Suppressor macrophage treated with lipopolysaccharide for 1 hour (primary cell): ENCODE data around the gene CRX.
"Not testable (repeated sequence)": the region's sequence is repeated elsewhere in the genome, so short reads cannot be mapped to it uniquely, and the experiment has no call there.

Experiments used
- DNase-seq, 3 donors: peaks; one replicate each; pipeline ENCODE4 v3.0.0-alpha.2; 2020 to 2022

Gene CRX

GRCh38 chr19:47804451-47804850, 17.3 kb upstream of the CRX start, which contains the start of gene TPRX1:
TPRX1 (minus strand) TSS chr19:47804551; CDS start chr19:47804539, 12 bp downstream.
- DNase-seq, result not testable (repeated sequence)

- DNase-seq, result no peak
Observed at GRCh38 chr19:47805313-47805712, 16.4 kb upstream of the CRX start.

GRCh38 chr19:47806435-47806834, 15.3 kb upstream of the CRX start:
- no peak for DNase-seq

GRCh38 chr19:47813304-47813994, 8.3 kb upstream of the CRX start:
- DNase-seq, result peak; percentile 68 to 92 (median 77)

DNA sequence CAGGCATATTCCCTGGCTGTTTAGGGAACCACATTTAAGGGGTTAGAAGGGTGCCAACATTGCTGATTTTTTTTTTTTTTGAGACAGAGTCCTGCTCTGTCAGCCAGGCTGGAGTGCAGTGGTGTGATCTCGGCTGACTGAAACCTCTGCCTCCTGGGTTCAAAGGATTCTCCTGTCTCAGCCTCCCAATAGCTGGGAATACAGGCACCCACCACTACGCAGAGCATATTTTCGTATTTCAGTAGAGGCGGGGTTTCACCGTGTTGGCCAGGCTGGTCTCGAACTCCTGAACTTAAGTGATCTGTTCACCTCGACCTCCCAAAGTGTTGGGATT, 7.8 kb upstream of the CRX start:
- DNase-seq, result no peak

- not testable (repeated sequence) for DNase-seq
Observed at GRCh38 chr19:47816270-47816669, 5.5 kb upstream of the CRX start.

- not testable (repeated sequence) for DNase-seq
Observed at GRCh38 chr19:47818221-47818620, 3.5 kb upstream of the CRX start.

DNA sequence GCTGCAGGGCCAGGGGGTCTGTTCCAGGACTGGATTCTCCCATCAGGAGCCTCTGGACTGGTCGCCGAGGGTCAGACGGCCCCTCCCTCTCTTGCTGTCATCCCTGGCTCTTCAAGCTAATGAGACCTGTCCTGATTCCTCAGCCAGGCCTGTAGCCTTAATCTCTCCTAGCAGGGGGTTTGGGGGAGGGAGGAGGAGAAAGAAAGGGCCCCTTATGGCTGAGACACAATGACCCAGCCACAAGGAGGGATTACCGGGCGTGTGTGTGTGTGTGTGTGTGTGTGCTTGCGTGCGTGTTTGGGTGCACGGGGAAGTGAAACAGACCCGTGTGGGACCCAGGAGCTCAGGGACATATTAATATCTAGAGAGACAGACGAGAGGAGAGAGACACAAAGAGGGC, 1.9 kb upstream of the CRX start:
- DNase-seq, result peak in 1 of 3 donors; percentile 19

DNA sequence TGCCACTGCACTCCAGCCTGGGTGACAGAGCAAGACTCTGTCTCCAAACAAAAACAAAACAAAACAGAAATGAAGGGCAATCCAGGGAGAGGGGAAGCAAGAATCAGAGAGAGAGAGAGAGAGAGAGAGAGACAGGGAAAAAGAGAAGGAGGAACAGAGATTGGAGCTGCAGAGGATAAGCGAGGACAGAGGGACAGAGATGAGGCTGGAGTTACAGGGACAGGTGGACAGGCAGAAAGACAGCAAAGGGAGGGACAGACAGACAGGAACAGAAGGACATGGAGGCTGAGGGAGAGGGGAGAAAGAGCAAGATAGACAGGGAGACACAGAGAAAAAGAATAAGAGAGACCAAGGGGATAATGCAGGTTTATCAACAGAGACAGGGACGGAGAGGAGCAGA, 1.3 kb upstream of the CRX start:
- DNase-seq, result no peak

GRCh38 chr19:47824396-47824795, 2.7 kb downstream of the CRX start:
- no peak for DNase-seq

GRCh38 chr19:47826800-47827199, 5.1 kb downstream of the CRX start:
- DNase-seq, result no peak

- no peak for DNase-seq
Observed at GRCh38 chr19:47832723-47833122, 11.0 kb downstream of the CRX start.

- DNase-seq, result no peak
Observed at GRCh38 chr19:47836038-47836437, 14.3 kb downstream of the CRX start.

GRCh38 chr19:47839411-47839810, 17.7 kb downstream of the CRX start:
- no peak for DNase-seq

GRCh38 chr19:47839913-47840312, 18.2 kb downstream of the CRX start:
- DNase-seq, result no peak

- no peak for DNase-seq
Observed at GRCh38 chr19:47842941-47843340, 21.2 kb downstream of the CRX start.

DNA sequence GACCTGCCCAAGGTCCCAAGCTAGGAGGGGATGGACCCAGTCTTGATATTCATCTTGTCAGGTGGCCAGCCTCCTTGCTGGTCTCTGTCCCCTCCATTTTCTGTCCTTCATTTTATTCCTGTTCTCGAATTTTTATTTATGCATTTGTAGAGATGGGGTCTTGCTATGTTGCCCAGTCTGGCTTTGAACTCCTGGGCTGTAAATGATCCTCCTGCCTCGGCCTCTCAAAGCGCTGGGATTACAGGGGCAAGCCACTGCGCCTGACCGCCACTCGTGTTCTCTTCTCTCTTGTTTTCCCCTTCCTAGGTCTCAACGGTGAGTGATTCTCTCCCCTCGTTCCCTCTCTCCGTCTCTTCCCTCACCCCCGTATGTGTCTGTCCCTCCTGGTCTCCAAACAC, 26.7 kb downstream of the CRX start:
- DNase-seq, result no peak

DNA sequence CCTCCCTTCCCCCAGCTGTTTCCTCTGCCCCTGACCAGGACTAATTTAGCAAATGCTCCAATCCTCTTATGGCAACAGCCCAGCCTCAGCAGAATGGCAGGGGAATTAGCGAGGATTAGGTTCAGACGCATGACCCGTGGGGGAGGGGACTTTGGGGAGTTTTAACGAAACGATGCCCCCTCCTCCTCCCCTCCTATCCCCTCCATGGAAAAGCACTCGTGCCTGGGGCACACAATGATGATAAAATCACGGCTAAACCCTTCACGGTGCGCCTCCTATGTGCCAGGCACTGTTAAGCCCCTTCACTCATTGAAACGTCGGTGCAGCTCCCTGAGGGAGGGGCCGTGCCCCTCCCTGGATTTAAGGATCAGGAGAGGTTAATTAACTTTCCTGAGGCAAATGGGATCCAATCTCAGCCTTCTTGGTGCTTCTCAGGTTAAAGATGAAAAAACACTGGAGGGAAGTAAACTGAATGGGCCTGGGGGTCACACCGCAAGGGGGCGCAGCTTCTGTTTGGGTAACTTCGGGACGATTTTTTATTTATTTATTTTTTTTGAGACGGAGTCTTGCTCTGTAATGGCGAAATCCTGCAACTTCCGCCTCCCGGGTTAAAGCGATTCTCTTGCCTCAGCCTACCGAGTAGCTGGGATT, 27.2 kb downstream of the CRX start:
- peak; percentile 61 to 80 (median 64) for DNase-seq

GRCh38 chr19:47853003-47853402, 31.3 kb downstream of the CRX start:
- no peak for DNase-seq

GRCh38 chr19:47854459-47854858, 32.7 kb downstream of the CRX start:
- no peak for DNase-seq

GRCh38 chr19:47858231-47858630, 36.5 kb downstream of the CRX start:
- DNase-seq, result peak in 1 of 3 donors; percentile 8

- not testable (repeated sequence) for DNase-seq
Observed at GRCh38 chr19:47858646-47859285, 37.0 kb downstream of the CRX start, which contains the start of gene TPRX2. TPRX2 (plus strand) TSS chr19:47859235; CDS start chr19:47859247, 12 bp downstream.

GRCh38 chr19:47859838-47860237, 38.1 kb downstream of the CRX start:
- DNase-seq, result not testable (repeated sequence)
